ENCODE results near the gene DAP.

GRCh38 chr5:10647640-10648039 lies 113.4 kb downstream of the DAP start:
- TF ChIP-seq CSRNP3 (CRISPR knock-in tag; IDR thresholded peaks at IDR 0.05), result no peak
- no peak for TF ChIP-seq ZFP30 (CRISPR knock-in tag; IDR thresholded peaks at IDR 0.05)
- no peak for TF ChIP-seq OSR1 (CRISPR knock-in tag; IDR thresholded peaks at IDR 0.05)
- no peak for TF ChIP-seq POU6F1 (CRISPR knock-in tag; IDR thresholded peaks at IDR 0.05; ENCODE audit: borderline replicate concordance, low read depth)
- TF ChIP-seq PATZ1 (CRISPR knock-in tag; IDR thresholded peaks at IDR 0.05; ENCODE audit: borderline replicate concordance), result no peak
- no peak for TF ChIP-seq ARNTL (CRISPR knock-in tag; IDR thresholded peaks at IDR 0.05; ENCODE audit: borderline replicate concordance, low read depth)
- TF ChIP-seq CREB5 (CRISPR knock-in tag; IDR thresholded peaks at IDR 0.05; ENCODE audit: low read depth), result no peak
- no peak for TF ChIP-seq ESRRG (CRISPR knock-in tag; IDR thresholded peaks at IDR 0.05)
- no peak for TF ChIP-seq ISL1 (CRISPR knock-in tag; IDR thresholded peaks at IDR 0.05)
- no peak for TF ChIP-seq RARB (CRISPR knock-in tag; IDR thresholded peaks at IDR 0.05)
- TF ChIP-seq GLIS3 (CRISPR knock-in tag; IDR thresholded peaks at IDR 0.05), result no peak

Data from SK-N-SH treated with all-trans-retinoic acid at 6 μM for 48 hours (cell line).